GM18873 (cell line): ENCODE measurements around the gene ABCA10.
"Not testable (repeated sequence)": the region's sequence is repeated elsewhere in the genome, so short reads cannot be mapped to it uniquely, and the experiment has no call there.

ENCODE experiments used
- ATAC-seq: cut with Tn5 transposase; IDR thresholded peaks from one replicate; pipeline ENCODE4 v1.9.1; 2021; ENCODE audit warnings: mild to moderate bottlenecking, moderate library complexity, moderate number of reproducible peaks; ENCODE audit not compliant: unreplicated experiment, low FRiP score

The ABCA10 gene

DNA sequence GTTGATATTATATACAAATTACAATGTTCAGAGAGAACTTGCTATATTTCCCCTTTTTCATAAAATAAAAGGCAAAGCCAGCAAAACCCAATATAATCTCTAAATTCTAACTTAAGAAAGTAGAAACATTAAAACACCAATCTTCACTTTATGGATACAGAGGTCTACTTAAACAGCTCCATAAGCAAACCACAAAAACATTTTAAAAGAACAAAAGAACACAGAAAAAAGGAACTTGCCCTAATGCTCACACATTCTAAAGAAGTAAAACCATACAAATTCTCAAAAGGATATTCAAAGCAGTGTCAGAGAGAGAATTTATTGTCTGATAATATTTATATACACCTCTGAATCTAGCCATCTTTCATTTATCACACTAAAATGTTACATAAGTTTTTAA lies 606 bp downstream of the ABCA10 start:
- ATAC-seq = no peak

GRCh38 chr17:69227541-69227940 lies 1.1 kb downstream of the ABCA10 start:
- ATAC-seq = no peak

GRCh38 chr17:69223809-69224208 lies 4.8 kb downstream of the ABCA10 start:
- peak; percentile 97 for ATAC-seq

DNA sequence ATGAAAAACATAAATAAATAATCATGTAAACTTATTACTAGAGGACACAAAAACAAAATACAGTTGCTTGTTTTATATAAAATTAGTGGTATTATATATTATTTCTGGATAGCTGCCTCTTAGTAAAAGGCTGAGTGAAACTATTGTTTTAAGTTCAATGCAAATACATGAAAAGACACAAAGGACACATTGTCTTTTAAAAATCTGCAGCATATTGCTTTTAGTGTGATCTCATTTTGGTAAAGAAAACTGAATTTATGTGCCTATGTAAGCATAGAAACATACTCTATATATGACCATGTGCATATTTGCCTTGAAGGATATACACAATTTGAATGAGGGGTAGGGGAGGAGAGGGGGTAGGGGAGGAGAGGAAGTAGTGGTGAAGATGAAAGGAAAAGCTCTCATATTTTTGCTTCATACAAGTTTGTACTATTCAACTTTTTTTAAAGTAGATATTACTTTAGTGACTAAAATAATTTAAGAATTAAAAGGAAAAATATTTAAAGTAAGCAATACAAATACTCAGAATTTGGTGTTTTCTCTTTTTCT lies 5.8 kb downstream of the ABCA10 start:
- no peak for ATAC-seq

DNA sequence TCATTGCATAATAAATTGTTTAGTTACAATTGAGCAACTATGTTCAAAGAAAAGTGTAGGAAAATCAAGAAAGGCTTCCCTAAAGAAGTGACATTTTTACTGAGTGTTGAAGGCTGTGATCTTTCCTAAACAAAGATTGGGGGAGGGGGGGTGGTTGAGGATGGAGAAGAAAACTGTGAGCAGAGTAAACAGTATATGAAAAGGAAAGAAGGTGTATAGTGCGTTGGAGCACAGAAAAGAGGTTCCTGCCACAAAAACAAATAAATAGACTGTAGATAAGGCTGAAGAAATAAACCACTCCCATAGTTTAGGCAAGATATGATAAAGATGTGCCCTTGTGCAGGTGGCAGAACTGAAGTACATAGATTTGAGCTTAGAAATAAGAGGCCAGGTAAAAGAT lies 8.5 kb downstream of the ABCA10 start:
- no peak for ATAC-seq

DNA sequence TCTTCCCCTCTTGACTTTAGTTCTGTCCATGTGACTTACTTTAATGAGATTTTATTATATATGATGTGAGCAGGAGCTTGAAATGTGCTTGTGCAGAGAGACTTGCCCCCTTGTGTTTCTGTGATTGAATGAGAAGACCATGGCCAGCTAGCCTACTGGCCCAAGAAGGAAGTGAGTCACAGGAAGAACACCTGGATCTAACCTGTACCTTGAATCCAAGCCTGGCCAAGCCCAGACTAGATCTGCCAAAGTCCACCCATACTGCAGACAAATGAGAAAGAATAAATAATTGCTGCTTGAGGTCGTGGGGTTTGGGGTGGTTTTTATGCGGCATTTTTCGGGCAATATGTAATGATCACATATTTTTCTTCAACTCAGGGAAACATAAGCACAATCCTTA lies 9.6 kb downstream of the ABCA10 start:
- no peak for ATAC-seq

DNA sequence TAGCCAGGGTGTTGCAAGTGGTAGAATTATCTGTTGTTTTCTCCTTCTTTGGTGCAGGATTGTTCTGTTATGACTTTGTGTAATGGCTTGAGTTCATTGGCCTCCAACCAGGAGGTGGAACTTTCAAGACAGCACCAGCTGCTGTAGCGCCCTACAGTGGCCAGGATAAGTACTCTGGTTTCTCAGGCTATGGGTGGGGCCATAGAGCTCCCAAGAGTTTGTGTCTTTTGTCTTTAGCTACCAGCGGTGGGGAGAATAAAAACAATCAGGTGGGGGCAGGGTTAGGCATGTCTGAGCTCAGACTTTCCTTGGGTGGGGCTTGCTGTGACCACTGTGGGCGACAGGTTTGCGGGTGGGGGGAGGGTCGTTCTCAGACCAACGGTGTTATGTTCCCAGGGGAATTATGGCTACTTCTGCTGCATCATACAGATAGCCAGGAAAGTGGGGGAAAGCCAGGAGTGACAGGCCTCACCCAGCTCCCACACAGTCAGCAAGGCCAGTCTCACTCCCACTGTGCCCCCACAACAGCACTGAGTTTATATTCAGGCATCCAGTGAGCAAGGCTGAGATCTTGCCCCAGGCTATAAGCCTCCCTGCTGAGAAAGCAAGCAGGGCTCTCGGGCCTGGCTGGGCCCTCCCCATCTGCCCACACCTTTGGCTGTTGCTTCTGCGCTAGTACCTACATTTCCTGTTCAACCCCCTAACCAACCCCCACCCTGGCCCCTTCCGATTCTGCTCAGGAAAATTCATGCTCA lies 15.4 kb downstream of the ABCA10 start:
- no peak for ATAC-seq

GRCh38 chr17:69208640-69209039 lies 20.0 kb downstream of the ABCA10 start:
- ATAC-seq = no peak

GRCh38 chr17:69207151-69207550 lies 21.5 kb downstream of the ABCA10 start:
- ATAC-seq = no peak

- no peak for ATAC-seq
Measured at GRCh38 chr17:69198238-69198637, 30.4 kb downstream of the ABCA10 start.

GRCh38 chr17:69196105-69196653 lies 32.4 kb downstream of the ABCA10 start:
- not testable (repeated sequence) for ATAC-seq

DNA sequence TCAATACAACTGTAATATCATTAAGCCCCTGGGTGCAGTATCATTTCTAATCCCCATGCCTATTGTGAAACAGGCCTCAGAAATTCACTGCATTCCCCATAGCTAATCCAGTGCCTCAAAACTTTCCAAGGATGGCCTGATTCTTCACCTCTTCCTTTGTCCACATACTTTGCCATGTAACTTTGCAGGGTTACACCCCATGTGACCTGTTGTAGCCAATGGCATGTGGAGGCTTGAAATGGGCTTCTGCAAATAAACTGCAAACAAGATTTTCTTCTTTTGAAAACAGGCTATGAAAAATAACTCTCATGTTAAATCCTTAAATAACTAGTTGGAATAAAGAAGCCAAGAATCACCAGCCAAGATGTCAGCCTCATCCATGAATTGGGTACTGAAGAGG lies 35.9 kb downstream of the ABCA10 start:
- ATAC-seq = no peak

- ATAC-seq = no peak
Measured at GRCh38 chr17:69188796-69189195, 39.8 kb downstream of the ABCA10 start.

DNA sequence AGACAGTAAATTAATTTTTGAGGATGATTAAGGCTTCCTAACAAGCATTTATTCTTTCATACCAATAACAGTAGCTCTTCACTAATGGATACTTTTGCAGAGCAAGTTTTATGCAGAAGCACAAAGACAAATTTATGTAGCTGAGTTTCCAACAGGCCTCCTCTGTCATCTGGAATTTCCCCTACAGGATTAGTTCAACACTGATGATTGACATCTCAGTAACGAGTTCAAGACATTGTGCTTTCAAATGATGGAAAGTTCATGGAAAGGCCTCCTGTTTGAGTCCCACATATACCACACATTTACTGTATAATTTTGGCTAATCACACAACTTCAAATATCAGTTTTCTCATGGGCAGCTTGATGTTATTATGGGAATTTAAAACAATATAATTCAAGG lies 40.6 kb downstream of the ABCA10 start:
- no peak for ATAC-seq

GRCh38 chr17:69187294-69187693 lies 41.3 kb downstream of the ABCA10 start:
- ATAC-seq = no peak

DNA sequence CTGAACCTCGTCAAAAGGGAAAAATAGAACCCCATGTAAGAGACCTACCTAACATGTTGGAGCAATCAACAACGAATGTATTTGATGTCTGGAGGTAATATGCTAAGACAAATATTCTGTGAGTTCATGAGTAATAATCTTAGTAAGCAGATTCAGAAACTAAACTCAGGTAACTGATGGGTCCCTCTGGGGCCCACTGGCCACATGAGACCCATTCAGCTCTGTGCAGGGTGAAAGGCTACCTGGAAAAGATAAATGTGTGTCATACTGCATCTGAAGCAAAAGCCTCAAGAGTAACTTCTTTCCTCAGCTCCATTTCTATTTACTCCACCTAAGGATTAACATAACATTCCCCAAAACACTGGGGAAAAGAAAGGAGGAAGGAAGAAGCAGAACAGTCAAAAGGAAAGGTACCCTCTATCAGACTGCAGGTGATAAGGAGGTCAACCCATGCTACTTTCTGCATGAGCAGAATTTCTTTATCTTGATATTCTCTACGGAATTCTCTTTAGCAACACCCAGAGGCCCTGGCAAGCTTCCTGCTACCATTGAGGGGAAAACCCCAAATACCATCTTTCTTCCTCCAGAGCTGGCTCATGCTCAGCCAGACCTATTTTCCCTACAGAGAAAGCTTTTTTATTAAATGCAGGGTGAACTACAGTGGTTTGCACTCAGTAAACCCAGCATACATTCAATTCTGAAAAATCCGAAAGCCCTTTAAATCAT lies 49.2 kb downstream of the ABCA10 start:
- ATAC-seq = no peak

- no peak for ATAC-seq
Measured at GRCh38 chr17:69176457-69176795, 52.2 kb downstream of the ABCA10 start.

GRCh38 chr17:69175625-69176456 lies 52.8 kb downstream of the ABCA10 start:
- ATAC-seq = no peak

- no peak for ATAC-seq
Measured at GRCh38 chr17:69175262-69175624, 53.4 kb downstream of the ABCA10 start.

GRCh38 chr17:69173118-69173517 lies 55.5 kb downstream of the ABCA10 start:
- no peak for ATAC-seq

DNA sequence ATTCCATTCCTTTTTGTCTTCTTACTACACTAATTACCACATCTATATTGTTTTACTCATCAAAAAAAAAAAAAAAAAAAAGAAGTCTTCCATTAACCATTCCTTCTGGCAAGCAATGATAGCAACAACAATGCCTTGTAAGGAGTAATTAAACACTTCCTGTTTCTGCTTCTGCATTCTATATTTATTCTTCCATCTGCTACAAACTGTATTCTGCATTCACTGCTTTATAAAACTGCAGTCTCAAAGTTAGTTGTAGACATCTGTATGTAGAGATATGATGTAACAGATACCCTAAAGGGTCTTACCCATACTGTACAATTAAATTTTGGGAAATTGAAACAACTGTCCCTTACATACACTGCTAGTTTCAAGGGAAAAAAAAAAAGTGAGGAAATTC lies 58.2 kb downstream of the ABCA10 start:
- ATAC-seq = no peak
